Stimulated activated CD4-positive, alpha-beta T cell treated with anti-CD3 and anti-CD28 coated beads, Interleukin-1b, Interleukin-23, amount 100 ng/mL, for 4 hours (primary cell): ENCODE data around the gene NBPF15.
"Not testable (repeated sequence)": the region's sequence is repeated elsewhere in the genome, so short reads cannot be mapped to it uniquely, and the experiment has no call there.

Experiments
- DNase-seq, 2 donors: peaks; one replicate each; pipeline ENCODE4 v3.0.0-alpha.2; 2020; ENCODE audit warnings: low read depth in 2 of 2

The NBPF15 gene, protein sequence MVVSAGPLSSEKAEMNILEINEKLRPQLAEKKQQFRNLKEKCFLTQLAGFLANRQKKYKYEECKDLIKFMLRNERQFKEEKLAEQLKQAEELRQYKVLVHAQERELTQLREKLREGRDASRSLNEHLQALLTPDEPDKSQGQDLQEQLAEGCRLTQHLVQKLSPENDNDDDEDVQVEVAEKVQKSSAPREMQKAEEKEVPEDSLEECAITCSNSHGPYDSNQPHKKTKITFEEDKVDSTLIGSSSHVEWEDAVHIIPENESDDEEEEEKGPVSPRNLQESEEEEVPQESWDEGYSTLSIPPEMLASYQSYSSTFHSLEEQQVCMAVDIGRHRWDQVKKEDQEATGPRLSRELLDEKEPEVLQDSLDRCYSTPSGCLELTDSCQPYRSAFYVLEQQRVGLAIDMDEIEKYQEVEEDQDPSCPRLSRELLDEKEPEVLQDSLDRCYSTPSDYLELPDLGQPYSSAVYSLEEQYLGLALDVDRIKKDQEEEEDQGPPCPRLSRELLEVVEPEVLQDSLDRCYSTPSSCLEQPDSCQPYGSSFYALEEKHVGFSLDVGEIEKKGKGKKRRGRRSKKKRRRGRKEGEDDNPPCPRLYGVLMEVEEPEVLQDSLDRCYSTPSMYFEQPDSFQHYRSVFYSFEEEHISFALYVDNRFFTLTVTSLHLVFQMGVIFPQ

DNA sequence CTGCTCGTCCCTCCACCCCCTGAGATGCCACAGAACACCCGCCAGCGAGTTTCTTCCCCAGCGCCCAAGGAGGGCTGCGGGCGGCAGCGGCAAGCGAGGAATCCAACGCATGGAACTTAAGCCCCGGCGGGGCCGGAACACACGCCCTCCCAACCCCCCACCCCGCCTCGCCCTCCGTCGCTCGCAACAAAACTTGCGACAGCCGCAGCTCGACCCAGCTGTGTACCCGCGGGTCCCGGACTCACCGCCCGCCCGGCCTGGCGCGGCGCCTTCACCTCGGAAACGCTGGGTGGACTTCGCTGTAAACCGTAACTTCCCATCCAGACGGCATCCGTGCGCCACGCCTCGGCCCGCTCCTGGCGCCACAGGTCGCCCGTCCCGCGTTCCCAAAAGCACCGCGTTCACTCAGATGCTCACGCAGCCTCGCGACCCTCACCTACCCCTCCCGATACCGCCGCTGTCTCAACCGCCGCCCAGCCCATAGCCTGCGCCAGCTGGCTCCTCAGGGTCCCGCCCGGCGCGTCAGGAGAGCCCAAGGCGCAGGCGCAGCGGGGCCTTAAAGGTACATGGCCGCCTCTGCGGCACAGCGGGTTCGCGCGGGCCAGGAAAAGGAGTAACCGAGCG lies at the start of gene NBPF15:
Gene NBPF15, minus strand, starts transcription at position 534 of the 624 bp plus-strand sequence. CDS start 21,666 bp downstream, outside the sequence.
- peak; percentile 25 to 68 for DNase-seq

DNA sequence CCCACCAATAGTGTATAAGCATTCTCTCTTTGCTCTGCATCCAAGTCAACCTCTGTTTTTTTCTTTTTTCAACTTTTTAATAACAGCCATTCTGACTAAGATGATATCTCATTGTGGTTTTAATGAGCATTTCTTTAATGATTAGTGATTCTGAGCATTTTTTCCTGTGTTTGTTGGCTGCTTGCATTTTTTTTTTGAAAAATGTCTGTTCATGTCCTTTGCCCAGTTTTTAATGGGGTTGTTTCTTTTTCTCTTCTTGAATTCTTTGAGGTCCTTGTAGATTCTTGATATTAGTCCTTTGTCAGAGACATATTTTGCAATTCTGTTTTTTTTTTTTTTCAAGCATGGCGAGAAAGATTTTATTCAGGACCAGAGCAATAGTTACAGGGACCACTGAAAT lies 35.0 kb upstream of the NBPF15 start:
- not testable (repeated sequence) for DNase-seq

DNA sequence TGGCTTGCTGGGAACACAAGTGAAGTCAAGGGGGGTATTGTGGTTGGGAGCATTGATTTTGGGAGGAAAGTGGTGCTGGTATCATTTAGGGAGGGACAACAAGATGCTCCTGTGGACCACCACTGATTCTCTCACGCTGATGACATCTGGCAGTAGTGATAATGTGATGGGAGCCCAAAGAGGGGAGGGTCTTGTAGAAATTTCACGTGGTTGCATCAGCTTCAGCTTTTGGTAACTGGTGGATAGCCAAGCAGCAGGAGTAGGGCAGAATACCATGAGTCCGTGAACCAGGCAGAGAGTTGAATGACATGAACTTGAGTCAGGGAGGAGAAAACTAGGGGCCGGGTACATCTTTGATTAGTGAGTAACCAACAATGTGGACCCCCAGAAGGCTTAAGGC lies 32.7 kb upstream of the NBPF15 start:
- not testable (repeated sequence) for DNase-seq

DNA sequence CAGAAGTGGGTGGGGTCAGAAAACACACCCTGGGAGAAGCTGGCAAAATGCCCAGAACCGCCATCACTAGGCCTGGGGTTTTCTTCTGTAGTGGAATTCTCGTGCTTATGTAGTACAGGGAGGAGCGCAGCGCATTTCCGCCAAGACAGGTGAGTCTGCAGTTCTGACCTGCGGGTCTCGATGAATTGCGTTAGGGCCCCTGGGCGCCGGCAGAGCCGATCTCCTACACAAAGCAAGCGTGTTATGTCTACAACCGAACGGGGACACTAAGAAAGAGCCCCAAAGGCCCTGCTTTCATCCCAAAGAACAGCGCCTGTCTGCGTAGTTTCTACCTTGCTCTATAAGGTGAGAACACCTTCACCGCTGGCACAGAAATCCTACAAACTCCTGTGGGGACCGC lies 28.9 kb upstream of the NBPF15 start:
- peak in 1 of 2 donors; percentile 3 for DNase-seq

DNA sequence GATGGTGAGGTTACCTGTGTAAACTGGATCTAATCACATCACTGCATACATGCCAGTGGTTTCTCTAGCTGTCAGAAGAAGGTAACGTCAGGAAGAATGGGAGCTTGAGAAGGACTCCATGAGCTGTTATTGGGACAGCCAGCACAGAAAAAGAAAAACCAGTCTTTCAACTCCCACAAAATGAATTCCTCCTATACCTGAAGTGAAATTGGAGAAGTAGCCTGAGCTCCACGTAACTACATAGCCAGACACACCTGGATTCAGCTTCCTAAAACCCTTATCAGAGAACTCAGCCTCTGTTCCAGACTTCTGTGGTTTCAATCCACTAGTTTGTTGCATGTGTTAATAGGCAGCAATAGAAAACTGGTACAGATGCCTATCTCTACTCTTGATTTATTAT lies 25.5 kb upstream of the NBPF15 start:
- DNase-seq, result not testable (repeated sequence)

DNA sequence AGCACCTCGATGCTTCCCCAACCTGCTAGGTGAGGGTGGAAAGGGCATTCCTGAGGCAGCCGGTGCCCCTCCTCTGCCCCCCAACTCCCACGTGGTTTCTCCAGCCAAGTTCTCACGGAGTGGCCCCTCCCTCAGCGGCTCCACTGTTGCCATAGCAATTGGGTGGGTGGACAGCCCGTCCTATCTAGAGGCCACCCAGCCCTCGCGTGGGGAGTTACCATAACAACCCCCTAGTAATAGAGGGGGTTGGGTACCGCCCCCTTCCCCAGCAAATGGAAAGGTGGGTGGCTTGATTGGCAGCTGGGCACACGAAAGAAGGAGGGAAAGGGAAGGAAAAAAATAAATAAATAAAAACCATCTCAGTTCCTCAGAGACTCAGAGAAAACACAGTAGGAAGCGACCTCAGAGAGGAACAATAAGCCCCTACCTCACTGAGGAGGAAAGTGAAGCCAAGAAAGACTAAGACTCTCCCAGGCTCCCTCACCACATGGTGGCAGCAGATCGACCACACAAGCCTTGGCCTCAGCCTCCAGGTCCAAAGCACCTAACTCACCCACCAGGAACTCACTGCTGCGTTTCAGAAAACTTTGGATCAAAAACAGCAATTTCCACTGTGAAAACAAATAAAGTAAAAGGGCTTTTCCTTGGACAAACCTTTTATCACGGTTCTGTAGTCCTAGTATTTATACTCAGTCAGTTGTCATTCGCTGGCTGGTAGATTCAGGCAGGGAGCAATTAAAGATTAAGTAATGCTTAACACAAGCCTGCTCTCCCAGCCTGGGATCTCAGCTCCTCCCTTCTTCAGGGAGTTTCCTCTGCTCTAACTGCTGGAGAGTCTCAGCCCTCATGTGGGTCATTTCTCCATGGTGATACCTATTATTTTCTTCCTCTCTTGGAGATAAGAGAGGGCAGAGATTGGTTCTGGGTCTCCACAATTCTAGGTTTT lies 23.9 kb upstream of the NBPF15 start:
- not testable (repeated sequence) for DNase-seq

DNA sequence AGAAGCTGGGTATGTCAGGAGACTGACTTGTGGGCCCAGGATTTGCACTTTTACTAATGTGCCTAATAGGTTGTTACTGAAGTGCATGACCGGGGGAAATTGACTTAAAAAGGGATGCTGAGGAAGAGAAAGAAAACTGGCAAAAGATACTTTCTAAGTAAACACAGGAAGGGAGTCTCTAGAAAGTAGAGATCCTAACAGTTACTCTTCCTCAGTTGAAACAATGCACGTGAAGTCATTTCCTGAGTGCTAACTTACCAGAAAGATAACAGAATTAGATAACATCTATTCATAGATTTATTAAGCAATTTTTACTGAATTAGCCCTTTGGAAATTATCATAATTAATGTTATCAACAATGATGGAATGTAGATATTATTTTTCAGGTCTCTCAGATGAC lies 12.4 kb upstream of the NBPF15 start:
- DNase-seq, result not testable (repeated sequence)

DNA sequence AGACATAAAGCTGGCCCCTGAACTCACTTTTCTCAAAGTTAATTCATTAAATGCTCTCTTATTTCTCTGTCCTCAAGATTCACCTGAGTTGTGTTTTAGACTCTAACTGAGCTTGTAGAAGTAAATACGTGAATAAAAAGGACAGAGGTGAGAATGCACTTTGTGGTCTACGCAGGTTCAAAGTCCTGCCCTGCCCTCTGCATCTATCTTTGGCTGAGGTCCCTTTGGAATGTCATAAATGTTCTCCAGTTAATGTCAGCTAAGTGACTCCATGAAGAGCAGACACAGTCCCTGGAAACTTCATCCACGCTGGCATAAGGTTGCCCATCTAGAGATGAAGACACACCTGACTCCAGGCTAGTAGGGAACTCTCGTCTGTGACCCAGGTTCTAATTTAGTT lies 10.0 kb upstream of the NBPF15 start:
- not testable (repeated sequence) for DNase-seq

DNA sequence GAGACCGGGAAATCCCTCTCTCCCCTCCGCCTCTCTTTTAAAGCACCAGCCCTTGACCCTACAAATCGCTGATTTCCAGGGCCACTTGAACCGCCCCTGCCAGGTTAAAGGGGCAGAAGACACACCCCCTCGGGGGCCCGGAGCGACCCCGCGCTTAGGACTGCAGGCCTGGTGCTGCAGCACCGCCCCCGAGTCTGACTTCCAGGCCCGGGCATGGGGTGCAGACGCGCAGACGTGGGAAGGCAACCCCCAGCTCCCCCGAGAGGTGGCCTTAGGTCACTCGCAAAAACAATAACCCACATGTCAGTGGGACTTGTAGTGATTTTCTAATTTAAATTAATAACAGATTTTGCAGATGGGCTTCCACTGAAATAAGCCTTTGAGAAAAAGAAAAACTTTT lies 309 bp upstream of the NBPF15 start:
- DNase-seq, result not testable (repeated sequence)

DNA sequence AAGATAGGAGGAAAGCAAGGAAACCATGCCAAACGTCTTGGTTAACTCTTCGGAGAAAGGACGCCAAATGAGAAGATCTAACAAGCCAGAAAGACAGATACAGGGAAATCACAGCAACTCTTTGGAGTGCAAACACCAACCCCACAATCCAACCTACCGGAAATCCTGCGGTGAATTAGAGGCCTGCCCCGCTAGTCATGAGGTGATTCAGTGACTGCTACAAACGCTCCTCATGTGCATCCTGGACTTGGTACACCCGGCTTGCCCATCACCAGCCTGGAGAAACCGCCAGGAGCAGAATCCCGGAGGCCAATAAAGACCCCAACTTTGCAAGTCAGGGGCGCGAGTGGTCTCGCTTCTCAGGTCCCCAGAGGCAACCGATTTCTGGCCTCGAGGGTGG lies 783 bp downstream of the NBPF15 start:
- peak in 1 of 2 donors; percentile 15 for DNase-seq

DNA sequence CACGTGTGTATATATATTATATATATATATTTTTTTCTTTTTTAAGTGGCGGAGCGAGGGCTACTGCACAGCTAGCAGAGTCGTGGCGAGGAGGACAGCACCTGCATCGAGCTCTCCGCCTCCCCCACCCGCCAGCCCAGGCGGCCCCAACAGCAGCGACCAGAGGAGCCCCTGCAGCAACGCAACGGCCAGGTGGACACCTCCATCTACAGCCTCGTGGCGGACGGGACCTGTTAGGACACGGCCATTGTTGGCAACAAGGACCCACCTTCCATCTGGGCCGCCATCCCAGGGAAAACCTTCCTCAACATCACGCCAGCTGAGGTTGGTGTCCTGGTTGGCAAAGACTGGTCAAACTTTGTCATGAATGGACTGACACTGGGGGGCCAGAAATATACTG lies 19.1 kb downstream of the NBPF15 start:
- not testable (repeated sequence) for DNase-seq

DNA sequence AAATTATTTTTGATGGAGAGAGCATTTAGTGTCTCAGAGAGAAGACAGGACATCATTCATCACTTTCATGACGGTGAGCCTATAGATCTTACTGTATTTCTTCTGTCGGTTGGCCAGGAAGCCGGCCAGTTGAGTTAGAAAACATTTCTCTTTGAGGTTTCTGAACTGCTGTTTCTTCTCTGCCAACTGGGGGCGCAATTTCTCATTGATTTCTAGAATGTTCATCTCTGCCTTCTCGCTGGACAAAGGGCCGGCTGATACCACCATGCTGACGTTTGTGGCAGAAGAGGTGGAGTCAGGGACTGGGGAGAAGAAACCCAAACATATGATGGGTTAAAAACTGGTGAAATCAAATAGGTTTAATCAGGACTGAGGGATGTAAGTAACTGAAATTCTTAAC lies 21.7 kb downstream of the NBPF15 start:
- not testable (repeated sequence) for DNase-seq

DNA sequence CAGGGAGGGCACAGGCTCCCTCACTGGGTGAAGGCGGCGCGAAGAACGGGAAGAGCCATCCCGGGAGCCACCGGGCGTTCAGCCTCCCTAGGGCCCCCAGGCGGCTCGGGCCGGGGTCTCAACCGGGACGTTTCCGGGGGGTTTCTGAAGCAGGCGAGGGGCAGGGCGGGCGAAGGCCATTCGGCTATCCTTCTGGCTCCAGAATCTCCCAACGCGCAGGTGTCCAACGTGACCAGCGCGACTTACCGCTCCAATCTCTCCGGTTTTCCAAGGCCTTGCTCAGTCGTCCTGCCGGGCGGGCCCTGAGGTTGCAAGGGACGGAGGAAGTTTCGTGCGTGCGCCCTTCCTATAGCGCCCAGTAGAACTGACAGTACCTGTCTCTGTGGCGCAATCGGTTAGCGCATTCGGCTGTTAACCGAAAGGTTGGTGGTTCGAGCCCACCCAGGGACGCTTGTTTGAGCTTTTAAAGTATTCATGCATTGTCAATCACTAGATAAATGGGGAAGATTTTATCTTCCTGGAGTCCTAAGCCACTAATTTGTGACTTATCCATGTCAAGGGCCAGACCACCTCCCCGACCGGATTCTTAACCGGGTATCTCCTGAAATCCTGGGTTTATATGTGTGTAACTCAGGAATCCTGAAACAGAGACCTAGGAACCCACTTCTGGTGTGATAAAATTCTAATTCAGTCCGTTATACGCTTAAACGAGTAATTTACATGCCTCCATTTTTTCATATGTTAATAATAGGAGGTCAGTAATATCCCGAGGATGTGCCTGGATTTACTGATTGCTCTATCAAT lies 42.4 kb downstream of the NBPF15 start:
- DNase-seq, result peak in 1 of 2 donors; percentile 62

DNA sequence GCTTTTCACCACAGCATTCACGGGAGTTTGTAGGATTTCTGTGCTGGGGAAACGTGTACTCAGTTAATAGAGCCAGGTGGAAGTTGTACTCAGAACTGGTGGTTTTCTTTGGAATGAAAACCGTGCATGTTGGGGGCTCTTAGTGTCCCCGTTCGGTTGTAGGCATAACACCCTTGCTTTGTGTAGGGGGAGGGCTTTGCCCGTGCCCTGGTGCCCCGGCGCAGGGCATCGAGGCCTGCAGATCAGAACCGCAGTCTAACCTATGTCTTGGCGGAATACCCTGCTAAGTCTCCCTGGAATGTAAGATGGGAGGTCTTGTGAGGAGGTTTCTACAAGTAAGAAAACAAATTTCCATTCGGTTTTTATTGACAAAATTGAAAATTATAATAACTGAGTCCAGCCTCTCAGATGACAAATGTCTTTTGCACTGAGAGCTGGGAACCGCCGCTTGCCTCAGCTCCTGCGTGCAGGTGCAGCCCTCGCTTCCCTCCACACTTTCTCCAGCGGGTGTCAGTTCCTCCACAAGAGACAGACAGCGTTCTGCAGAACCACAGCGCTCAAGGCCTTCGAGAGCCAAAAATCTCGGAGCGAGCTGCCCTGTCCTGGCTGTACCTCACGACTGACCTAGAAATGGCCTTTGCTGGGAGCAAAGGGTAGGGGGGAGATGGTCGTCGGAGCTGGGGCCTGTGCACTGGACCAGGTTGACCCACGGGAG lies 47.9 kb downstream of the NBPF15 start:
- not testable (repeated sequence) for DNase-seq

DNA sequence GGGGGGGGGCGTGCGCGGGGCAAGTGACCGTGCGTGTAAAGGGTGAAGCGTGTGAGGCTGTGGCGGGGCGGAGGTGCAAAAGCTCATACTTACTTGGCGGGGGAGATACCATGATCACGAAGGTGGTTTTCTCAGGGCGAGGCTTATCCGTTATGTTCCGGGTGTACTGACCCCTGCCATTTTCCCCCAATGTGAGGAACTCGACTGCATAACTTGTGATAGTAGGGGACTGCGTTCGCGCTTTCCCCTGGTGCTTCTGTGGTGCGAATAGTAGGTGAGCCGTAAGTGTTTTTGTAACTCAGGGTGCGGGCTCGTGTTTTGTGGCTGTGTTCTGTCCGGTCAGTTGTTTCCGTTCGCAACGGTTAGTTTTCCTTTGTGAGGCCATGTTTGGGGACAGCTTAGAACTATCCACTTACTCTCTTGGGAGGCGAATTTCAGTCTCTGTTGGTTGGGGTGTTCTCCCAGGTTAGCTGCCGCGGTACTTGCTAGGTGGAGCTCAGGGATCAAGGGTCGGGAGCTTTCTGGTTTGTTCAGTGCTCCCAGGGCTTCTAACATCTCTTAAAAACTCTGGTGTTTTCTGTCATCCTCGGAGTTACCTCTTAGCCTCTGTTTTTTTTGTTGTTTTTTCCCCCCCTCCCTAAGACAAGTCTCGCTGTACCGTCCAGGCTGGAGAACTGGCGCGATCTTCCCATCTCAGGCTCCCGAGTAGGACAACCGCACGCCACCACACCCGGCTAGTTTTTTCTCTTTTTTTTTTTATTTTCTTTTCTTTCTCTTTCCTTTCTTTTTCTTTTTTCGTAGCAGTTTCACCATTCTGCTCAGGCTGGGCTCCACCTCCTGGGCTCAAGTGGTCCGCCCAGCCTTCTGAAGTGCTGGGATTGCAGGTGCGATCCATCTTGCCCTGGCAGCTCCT lies 48.7 kb downstream of the NBPF15 start:
- peak; percentile 64 to 70 for DNase-seq

DNA sequence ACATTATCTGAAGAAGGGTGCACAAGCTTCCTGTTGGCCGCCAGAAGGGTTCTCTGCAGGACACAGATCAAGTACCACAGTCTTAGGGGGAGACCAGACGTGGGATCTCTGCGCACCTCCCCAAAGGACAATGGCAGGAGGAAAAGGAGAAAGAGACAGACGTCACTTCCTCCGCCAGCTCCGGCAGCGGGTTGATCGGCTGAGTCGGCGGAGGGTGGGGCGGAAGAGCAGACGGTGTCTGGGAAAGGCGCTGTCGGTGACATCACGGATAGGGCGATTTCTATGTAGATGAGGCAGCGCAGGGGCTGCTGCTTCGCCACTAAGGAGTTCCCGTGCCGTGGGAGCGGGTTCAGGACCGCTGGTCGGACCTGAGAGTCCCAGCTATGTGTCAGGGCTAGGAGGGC lies 49.4 kb downstream of the NBPF15 start:
- peak; percentile 50 to 61 for DNase-seq

DNA sequence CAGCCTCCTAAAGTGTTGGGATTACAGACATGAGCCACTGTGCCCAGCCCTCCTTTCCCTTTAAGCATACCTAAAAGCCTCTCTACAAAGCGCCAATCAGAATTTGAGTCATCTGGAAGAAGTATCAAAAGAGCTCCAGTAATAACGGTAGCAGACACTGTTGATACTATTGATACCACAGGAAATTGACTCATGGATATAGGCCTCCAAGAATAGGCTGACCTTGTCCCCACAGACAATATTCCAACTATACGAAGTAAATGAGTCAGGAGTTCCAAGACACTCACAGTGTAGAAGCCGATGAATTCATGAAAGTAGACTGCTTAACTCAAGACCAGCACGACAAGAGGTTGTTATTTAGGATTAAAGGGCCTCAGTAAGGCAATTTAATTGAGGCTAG lies 58.7 kb downstream of the NBPF15 start:
- not testable (repeated sequence) for DNase-seq

DNA sequence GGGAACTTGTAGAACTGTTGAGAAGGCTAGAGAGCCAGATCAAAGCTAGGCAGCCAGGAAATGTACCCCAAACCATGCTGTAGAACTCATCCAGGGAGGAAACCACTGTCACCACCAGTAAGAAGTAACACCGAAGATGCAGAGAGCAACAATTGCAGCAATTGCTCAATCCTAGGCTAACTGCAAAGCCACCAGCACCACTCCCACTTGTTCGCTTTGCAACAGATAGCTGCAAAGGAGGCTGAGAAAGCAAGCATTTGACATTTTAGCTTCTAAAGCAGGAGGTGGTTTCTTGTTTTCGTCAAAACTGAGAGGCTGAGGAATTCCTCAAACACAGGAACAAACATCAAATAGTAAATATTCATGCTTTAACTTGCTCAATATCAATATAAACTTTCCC lies 89.8 kb downstream of the NBPF15 start:
- not testable (repeated sequence) for DNase-seq
